ENCODE data around the gene KRTAP12-2. TPM values are rescaled to one million over a fixed set of nuclear protein-coding genes. Genes with fewer than 3 reads are reported as not detected.

Gene KRTAP12-2
- polyA plus RNA-seq, 1 experiment = not detected

DNA sequence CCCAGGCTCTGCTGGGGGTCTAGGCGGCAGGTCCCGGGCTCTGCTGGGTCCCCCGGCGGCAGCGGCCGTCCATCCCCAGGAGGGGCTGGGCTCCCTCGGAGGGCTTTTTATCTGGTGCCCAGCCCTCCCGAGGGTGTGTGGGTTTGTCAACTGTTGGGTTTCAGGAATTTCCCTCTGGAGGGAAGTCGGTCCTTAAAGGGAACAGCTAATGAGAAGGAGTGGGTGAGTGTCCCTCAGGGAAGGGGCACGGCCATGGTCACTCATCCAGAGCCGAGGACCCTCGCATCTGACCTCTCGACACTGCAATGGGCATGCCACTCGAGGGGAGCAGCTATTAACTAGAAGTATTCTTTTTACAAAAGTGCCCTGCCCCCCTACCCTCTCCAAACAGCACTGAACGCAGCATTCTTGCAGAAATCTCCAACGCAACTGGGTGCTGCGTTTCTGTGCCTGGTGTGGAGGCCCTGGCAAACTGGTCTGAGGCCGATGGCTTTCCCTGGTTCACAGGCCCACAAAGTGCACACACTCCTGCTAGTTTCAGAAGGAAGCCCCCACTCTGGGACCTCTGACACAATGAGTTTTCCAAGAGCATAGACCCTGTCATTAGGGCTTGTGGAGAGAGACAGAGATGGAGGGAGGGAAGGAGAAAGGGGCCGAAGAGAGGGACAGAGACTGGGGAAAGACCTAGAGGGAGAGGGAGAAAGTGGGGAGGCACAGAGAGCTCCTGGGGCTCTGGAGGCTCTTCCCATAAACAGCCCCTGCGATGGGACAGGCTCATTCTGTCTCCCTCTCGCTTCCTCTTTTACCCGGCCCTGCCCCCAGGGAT lies 45.7 kb upstream of the KRTAP12-2 start:
- Histone ChIP-seq H3K4me3 (ENCODE audit: low read depth, low read length) (no peak overlapping the region), H3K27me3 (ENCODE audit: control insufficient read depth, insufficient read depth, low read length) (peaks cover 53% of the 10 kb centered on the region), H3K36me3 (ENCODE audit: control insufficient read depth, insufficient read depth, low read length) (no peaks in the 10 kb centered on the region)
- ChIA-PET CTCF (interaction anchor here (1.1 kb wide), 1 partner anchor 9 kb away, joined by 5 read pairs; no protein-coding TSS in a partner anchor), POLR2A (no interaction called here)
- TF ChIP-seq, protein P1, sequence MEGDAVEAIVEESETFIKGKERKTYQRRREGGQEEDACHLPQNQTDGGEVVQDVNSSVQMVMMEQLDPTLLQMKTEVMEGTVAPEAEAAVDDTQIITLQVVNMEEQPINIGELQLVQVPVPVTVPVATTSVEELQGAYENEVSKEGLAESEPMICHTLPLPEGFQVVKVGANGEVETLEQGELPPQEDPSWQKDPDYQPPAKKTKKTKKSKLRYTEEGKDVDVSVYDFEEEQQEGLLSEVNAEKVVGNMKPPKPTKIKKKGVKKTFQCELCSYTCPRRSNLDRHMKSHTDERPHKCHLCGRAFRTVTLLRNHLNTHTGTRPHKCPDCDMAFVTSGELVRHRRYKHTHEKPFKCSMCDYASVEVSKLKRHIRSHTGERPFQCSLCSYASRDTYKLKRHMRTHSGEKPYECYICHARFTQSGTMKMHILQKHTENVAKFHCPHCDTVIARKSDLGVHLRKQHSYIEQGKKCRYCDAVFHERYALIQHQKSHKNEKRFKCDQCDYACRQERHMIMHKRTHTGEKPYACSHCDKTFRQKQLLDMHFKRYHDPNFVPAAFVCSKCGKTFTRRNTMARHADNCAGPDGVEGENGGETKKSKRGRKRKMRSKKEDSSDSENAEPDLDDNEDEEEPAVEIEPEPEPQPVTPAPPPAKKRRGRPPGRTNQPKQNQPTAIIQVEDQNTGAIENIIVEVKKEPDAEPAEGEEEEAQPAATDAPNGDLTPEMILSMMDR (IDR thresholded peaks at IDR 0.05; ENCODE audit: insufficient read depth, low read depth, low read length) = no peak
- DNase-seq (ENCODE audit: low read depth) = no peak

DNA sequence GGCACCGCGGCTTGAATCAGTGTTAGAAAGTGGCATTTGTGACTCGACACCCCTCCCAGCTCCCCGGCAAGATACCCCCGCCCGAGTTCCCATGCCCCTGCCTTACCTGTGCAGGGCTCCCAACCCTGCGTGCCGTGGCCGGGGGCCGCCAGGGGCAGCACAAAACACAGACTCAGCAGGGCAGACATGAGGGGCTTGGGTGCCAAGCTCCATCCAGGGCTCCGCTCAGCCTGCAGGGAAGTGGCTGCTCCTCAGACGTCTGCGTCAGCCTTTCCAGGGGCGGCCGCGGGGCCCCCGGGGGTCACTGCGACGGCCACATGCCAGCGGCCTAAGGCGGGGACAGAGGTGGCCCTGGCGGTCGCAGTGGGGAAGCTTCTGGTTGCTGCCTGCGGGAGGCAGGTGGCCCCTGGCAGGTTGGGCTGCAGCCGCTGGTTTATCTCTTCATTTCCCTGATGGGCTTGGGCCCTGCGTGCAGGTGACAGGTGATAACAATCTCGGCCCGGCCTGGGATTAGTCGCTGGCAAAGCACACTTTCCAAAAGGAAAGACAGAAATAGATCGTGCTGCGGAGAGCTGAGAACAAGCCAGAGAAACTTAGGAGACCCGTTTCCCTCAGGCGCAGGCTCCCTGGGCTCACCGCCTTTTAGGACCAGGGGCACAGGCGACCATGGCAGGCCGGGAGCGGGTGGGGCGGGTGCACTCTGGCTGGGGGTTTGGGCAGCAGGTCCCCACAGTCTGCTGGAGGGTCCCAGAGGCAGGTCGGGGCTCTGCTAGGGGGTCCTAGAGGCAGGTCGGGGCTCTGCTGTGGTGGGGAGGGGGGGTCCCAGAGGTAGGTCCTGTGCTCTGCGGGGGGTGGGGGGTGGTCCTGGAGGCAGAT lies 44.8 kb upstream of the KRTAP12-2 start, which contains the start of gene TSPEAR:
TSS of gene TSPEAR (minus strand) at position 246 of the 876 bp plus-strand sequence. CDS start at position 188, 58 bp downstream.
- TF ChIP-seq, protein P1 (IDR thresholded peaks at IDR 0.05; ENCODE audit: insufficient read depth, low read depth, low read length) = no peak
- ChIA-PET CTCF (interaction anchor here (1.1 kb wide), 1 partner anchor 10 kb away, joined by 5 read pairs; no protein-coding TSS in a partner anchor), POLR2A (no interaction called here)
- peaks cover 57% of the 10 kb centered on the region for H3K27me3 ChIP-seq (ENCODE audit: control insufficient read depth, insufficient read depth, low read length)
- DNase-seq (ENCODE audit: low read depth) = no peak
- no peaks in the 10 kb centered on the region for H3K36me3 ChIP-seq (ENCODE audit: control insufficient read depth, insufficient read depth, low read length)
- H3K4me3 ChIP-seq (ENCODE audit: low read depth, low read length) = no peak within 1 kb of the TSS

DNA sequence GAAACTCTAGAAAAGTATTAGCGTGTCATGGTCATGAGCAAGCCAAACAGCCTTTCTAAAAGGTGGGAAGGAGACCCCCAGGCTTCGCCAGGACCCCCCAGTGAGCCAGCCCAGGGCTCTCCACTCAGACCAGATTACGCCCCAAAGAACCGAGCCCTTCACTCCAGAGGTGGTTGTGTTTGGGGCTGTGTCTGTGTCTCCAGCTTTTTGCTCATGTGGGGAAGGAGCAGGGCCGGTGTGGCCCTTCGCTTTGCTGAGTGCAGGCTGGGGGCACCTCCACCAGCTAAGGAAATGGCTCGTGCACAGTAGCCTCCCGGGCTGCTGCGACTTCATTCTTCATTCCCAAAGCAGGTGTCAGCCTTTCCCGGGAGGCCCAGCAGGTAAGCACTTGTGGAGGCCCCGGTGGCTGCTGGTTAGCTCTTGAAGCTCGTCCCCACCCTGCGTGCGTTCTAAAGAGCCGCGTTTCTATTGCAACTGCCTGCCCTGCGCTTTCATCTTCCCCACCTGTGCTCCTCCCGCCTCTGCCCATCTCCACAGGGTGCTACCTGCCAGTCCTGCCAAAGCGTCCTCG lies 44.1 kb upstream of the KRTAP12-2 start:
- TF ChIP-seq, protein P1 (IDR thresholded peaks at IDR 0.05; ENCODE audit: insufficient read depth, low read depth, low read length) = no peak
- ChIA-PET POLR2A (no interaction called here), CTCF (interaction anchor here (1.4 kb wide), 1 partner anchor 10 kb away, joined by 3 read pairs; no protein-coding TSS in a partner anchor)
- Histone ChIP-seq H3K27me3 (ENCODE audit: control insufficient read depth, insufficient read depth, low read length) (peaks cover 63% of the 10 kb centered on the region), H3K4me3 (ENCODE audit: low read depth, low read length) (no peak overlapping the region), H3K36me3 (ENCODE audit: control insufficient read depth, insufficient read depth, low read length) (no peaks in the 10 kb centered on the region)
- DNase-seq (ENCODE audit: low read depth) = no peak

DNA sequence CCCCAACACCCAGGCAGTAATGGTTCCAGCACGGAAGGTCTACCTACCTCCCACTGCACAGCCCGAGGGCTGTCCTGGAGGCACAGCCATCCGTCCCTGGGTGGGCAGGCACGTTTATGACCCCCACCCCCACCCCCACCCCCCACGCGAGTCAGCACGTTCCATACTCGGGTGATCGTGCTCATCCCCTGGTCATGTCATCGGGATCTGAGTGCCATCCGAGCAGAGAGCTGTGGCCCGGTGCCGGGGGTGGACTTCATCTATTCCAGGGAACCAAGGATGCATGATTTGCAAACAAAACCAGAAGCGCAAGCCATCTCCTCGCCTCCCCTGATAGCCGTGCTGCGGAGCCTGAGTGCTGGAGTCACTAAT lies 43.6 kb upstream of the KRTAP12-2 start:
- no peaks in the 10 kb centered on the region for H3K36me3 ChIP-seq (ENCODE audit: control insufficient read depth, insufficient read depth, low read length)
- H3K4me3 ChIP-seq (ENCODE audit: low read depth, low read length) = no peak overlapping the region
- ChIA-PET POLR2A (no interaction called here), CTCF (interaction anchor here (1.4 kb wide), 1 partner anchor 9 kb away, joined by 3 read pairs; no protein-coding TSS in a partner anchor)
- TF ChIP-seq, protein P1 (IDR thresholded peaks at IDR 0.05; ENCODE audit: insufficient read depth, low read depth, low read length) = no peak
- DNase-seq (ENCODE audit: low read depth) = no peak
- peaks cover 59% of the 10 kb centered on the region for H3K27me3 ChIP-seq (ENCODE audit: control insufficient read depth, insufficient read depth, low read length)

Measured in BJ (cell line).